ENCODE results near the gene NELL1. TPM values are rescaled to one million over a fixed set of nuclear protein-coding genes. Genes with fewer than 3 reads are reported as not detected.

NELL1 gene
- total RNA-seq, 1 experiment from 2014 or later = 0.22 TPM

GRCh38 chr11:21059879-21060278 lies 390.5 kb downstream of the NELL1 start:
- Mint-ChIP-seq H3K4me3 (no peak overlapping the region), H3K27ac (no peak overlapping the region), H3K27me3 (ENCODE audit: low read depth) (no peaks in the 10 kb centered on the region), H3K36me3 (ENCODE audit: insufficient read depth in 1 of 3, low read depth in 3 of 3) (peaks cover 10 to 19% (median 18%) of the 10 kb centered on the region in 3 experiments), H3K9me3 (peaks cover 21 to 23% of the 10 kb centered on the region in 2 experiments), H3K4me1 (peaks cover 4 to 5% of the 10 kb centered on the region in 2 experiments)
- Histone ChIP-seq H3K79me2 (ENCODE audit: insufficient read depth, low read length) (no peaks in the 10 kb centered on the region), H3K23ac (ENCODE audit: insufficient read length, low read depth, low read length) (no peak overlapping the region), H4K91ac (ENCODE audit: insufficient read length, low read depth, low read length) (no peak overlapping the region), H3K27ac (ENCODE audit: insufficient read length, low read depth, low read length) (no peak overlapping the region), H2AFZ (ENCODE audit: low read length) (no peak overlapping the region), H3K23me2 (ENCODE audit: insufficient read length, low read depth, low read length, poor library complexity, severe bottlenecking) (no peaks in the 10 kb centered on the region), H3K9ac (ENCODE audit: extremely low read depth, insufficient read length, low read length) (no peak overlapping the region), H3K4me1 (ENCODE audit: insufficient read depth, low read length) (no peaks in the 10 kb centered on the region; the same call in 1 of the 2 replicates), H3K18ac (ENCODE audit: insufficient read length, low read depth, low read length) (no peak overlapping the region), H2AK5ac (ENCODE audit: insufficient read length, low read length) (no peak overlapping the region), H3K79me1 (ENCODE audit: insufficient read depth, low read depth, low read length, poor library complexity, severe bottlenecking) (no peaks in the 10 kb centered on the region), H4K5ac (ENCODE audit: insufficient read length, low read depth, low read length) (no peak overlapping the region), H3K9me3 (ENCODE audit: control insufficient read depth, low read depth, low read length) (peaks cover 16% of the 10 kb centered on the region), H4K20me1 (ENCODE audit: control insufficient read depth, insufficient read depth, insufficient read length) (no peaks in the 10 kb centered on the region), H3K14ac (ENCODE audit: insufficient read depth, low read length) (no peak overlapping the region), H3T11ph (ENCODE audit: low read length) (no peak overlapping the region), H4K8ac (replicated peaks; ENCODE audit: insufficient read length, low read depth, low read length) (no peak overlapping the region), H3K27me3 (ENCODE audit: insufficient read depth, low read length) (no peaks in the 10 kb centered on the region), H2BK12ac (ENCODE audit: insufficient read length, low read depth, low read length) (no peak overlapping the region), H3K4me2 (ENCODE audit: insufficient read depth, insufficient read length, low read length) (no peak overlapping the region), H2BK5ac (ENCODE audit: insufficient read length, low read length) (no peak overlapping the region), H3K4ac (ENCODE audit: low read depth, low read length) (no peak overlapping the region), H3K56ac (ENCODE audit: insufficient read length, low read depth, low read length) (no peak overlapping the region), H2BK120ac (ENCODE audit: low read depth, low read length, poor library complexity, severe bottlenecking) (no peak overlapping the region), H2BK20ac (ENCODE audit: low read depth, low read length, poor library complexity, severe bottlenecking) (no peak overlapping the region), H2BK15ac (ENCODE audit: low read depth, low read length) (no peak overlapping the region)
- no peak for DNase-seq
- no CpG with 5 or more reads among the region's 2 CpGs for WGBS (ENCODE audit: extremely low coverage, insufficient read length, low lambda C conversion rate)
- no peak for TF ChIP-seq CTCF (conservative IDR thresholded peaks at IDR 0.05)

Measured in H9 (cell line).